ENCODE measurements around the gene RAD21L1. TPM values are rescaled to one million over a fixed set of nuclear protein-coding genes. Genes with fewer than 3 reads are reported as not detected.

The RAD21L1 gene
- total and polyA plus RNA-seq, 8 donors: not detected

- no peaks in the 10 kb centered on the region for H3K36me3 ChIP-seq
- intact Hi-C loops (cut with DNase I): no loop called here
- no peak overlapping the region for H3K4me3 ChIP-seq
- peaks cover 0 to 4% (median 0%) of the 10 kb centered on the region in 4 donors for H3K27me3 ChIP-seq
- H3K27ac ChIP-seq: no peak overlapping the region
- no peak for TF ChIP-seq CTCF (IDR thresholded peaks at IDR 0.05)
- DNase-seq: no peak
- H3K4me1 ChIP-seq: no peaks in the 10 kb centered on the region
- peak in 1 of 4 donors; percentile 24 for ATAC-seq
- 68 to 72% methylated on average over 4 of the region's 4 CpGs for WGBS, 2 donors
- no peaks in the 10 kb centered on the region for H3K9me3 ChIP-seq
- FAIRE-seq: no peak
Observed at GRCh38 chr20:1187605-1188171, 38.2 kb upstream of the RAD21L1 start.

- ATAC-seq: no peak
- H3K4me3 ChIP-seq: no peak overlapping the region
- H3K27ac ChIP-seq: no peak overlapping the region
- H3K9me3 ChIP-seq: no peaks in the 10 kb centered on the region
- FAIRE-seq: no peak
- H3K27me3 ChIP-seq: peaks cover 0 to 4% (median 0%) of the 10 kb centered on the region in 4 donors
- H3K36me3 ChIP-seq: no peaks in the 10 kb centered on the region
- intact Hi-C loops (cut with DNase I): no loop called here
- 92 to 100% methylated on average over 1 of the region's 1 CpG for WGBS, 2 donors
- no peak for TF ChIP-seq CTCF (IDR thresholded peaks at IDR 0.05)
- DNase-seq: no peak
- H3K4me1 ChIP-seq: no peaks in the 10 kb centered on the region
Observed at GRCh38 chr20:1188347-1188746, 37.5 kb upstream of the RAD21L1 start.

DNA sequence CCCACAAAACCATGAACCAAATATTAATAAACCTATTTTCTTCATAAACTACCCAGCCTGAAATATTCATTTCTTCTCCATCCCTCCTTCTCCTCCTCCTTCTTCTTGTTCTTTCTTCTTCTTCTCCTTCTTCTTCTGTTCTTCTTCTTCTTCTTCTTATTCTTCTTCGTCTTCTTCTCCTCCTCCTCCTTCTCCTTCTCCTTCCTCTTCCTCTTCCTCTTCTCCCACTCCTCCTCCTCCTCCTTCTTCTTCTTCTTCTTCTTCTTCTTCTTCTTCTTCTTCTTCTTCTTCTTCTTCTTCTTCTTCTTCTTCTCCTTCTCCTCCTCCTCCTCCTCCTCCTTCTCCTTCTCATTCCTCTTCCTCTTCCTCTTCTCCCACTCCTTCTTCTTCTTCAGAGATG lies 36.0 kb upstream of the RAD21L1 start:
- TF ChIP-seq CTCF (IDR thresholded peaks at IDR 0.05): no peak

GRCh38 chr20:1190847-1191246 lies 35.0 kb upstream of the RAD21L1 start:
- no peak for FAIRE-seq
- no peak overlapping the region for H3K4me3 ChIP-seq
- no peaks in the 10 kb centered on the region for H3K27me3 ChIP-seq
- 70 to 85% methylated on average over 3 of the region's 3 CpGs for WGBS, 2 donors
- H3K27ac ChIP-seq: no peak overlapping the region
- H3K36me3 ChIP-seq: no peaks in the 10 kb centered on the region
- ATAC-seq: no peak
- no peak for DNase-seq
- no peaks in the 10 kb centered on the region for H3K9me3 ChIP-seq
- intact Hi-C loops (cut with DNase I): loop anchor here in 1 of 3 donors (10.0 kb wide), 1 partner anchor 376 kb away; no protein-coding TSS in a partner anchor
- H3K4me1 ChIP-seq: no peaks in the 10 kb centered on the region
- no peak for TF ChIP-seq CTCF (IDR thresholded peaks at IDR 0.05)

More for the DNA sequence above, 36.0 kb upstream of the RAD21L1 start:
- DNase-seq (no peak), ATAC-seq (no peak), FAIRE-seq (no peak)
- Histone ChIP-seq H3K36me3 (no peaks in the 10 kb centered on the region), H3K4me1 (no peaks in the 10 kb centered on the region), H3K9me3 (no peaks in the 10 kb centered on the region), H3K27ac (no peak overlapping the region), H3K27me3 (no peaks in the 10 kb centered on the region), H3K4me3 (no peak overlapping the region)
- 32 to 52% methylated on average over 1 of the region's 1 CpG for WGBS, 2 donors
- intact Hi-C loops (cut with DNase I): loop anchor here in 1 of 3 donors (10.0 kb wide), 1 partner anchor 375 kb away; no protein-coding TSS in a partner anchor

GRCh38 chr20:1191299-1191698 lies 34.5 kb upstream of the RAD21L1 start:
- FAIRE-seq (no peak), ATAC-seq (no peak), DNase-seq (no peak)
- Histone ChIP-seq H3K4me1 (no peaks in the 10 kb centered on the region), H3K27me3 (no peaks in the 10 kb centered on the region), H3K9me3 (no peaks in the 10 kb centered on the region), H3K36me3 (no peaks in the 10 kb centered on the region), H3K4me3 (no peak overlapping the region), H3K27ac (no peak overlapping the region)
- intact Hi-C loops (cut with DNase I): loop anchor here in 1 of 3 donors (10.0 kb wide), 1 partner anchor 376 kb away; no protein-coding TSS in a partner anchor
- 83 to 86% methylated on average over 3 of the region's 3 CpGs for WGBS, 2 donors
- no peak for TF ChIP-seq CTCF (IDR thresholded peaks at IDR 0.05)

All from pancreas (tissue), 10 donors.